Measurements from ENCODE around the gene NAA35. TPM values are rescaled to one million over a fixed set of nuclear protein-coding genes. Genes with fewer than 3 reads are reported as not detected.

The NAA35 gene
- total and polyA plus RNA-seq, 2 experiments from 2014 or later, result 29.2 to 31.6 TPM

- no peak overlapping the region for H3K4me2 ChIP-seq
- Mint-ChIP-seq H3K27me3 (ENCODE audit: insufficient read depth, low read depth, poor library complexity) (no peaks in the 10 kb centered on the region), H3K9me3 (no peaks in the 10 kb centered on the region), H3K27ac (no peak overlapping the region), H3K4me3 (no peak overlapping the region), H3K36me3 (ENCODE audit: low read depth) (no peaks in the 10 kb centered on the region), H3K4me1 (no peaks in the 10 kb centered on the region)
- no peaks in the 10 kb centered on the region for H3K79me2 ChIP-seq (replicated peaks; ENCODE audit: insufficient read depth)
- H3K4me1 ChIP-seq (ENCODE audit: insufficient read depth), result no peaks in the 10 kb centered on the region
- H4K20me1 ChIP-seq (replicated peaks; ENCODE audit: insufficient read depth), result no peaks in the 10 kb centered on the region
- H3F3A ChIP-seq (replicated peaks; ENCODE audit: low read depth), result no peaks in the 10 kb centered on the region
- no peak overlapping the region for H3K27ac ChIP-seq (ENCODE audit: low read depth)
- H3K27me3 ChIP-seq (ENCODE audit: insufficient read depth), result no peaks in the 10 kb centered on the region
- DNase-seq (ENCODE audit: low spot score), result no peak
- no peaks in the 10 kb centered on the region for H3K36me3 ChIP-seq (ENCODE audit: insufficient read depth)
- no peak overlapping the region for H3K4me3 ChIP-seq
- H3K9me2 ChIP-seq (ENCODE audit: insufficient read depth), result peaks cover 3% of the 10 kb centered on the region; the same call in 1 of the 2 replicates
- no peak for ATAC-seq
- TF ChIP-seq CTCF (conservative IDR thresholded peaks at IDR 0.05; ENCODE audit: low read depth in 2 of 2) (no peak), ZNF462 (CRISPR knock-in tag; IDR thresholded peaks at IDR 0.05) (no peak), EZH2 (IDR thresholded peaks at IDR 0.05; ENCODE audit: low read depth, unreplicated experiment) (no peak)
- H2AFZ ChIP-seq, result no peak overlapping the region
Measured at GRCh38 chr9:85905957-85906356, 35.0 kb upstream of the NAA35 start.

- Histone ChIP-seq H3K9me2 (ENCODE audit: insufficient read depth) (peaks cover 3% of the 10 kb centered on the region; the same call in 1 of the 2 replicates), H3K4me1 (ENCODE audit: insufficient read depth) (no peaks in the 10 kb centered on the region), H3K27me3 (ENCODE audit: insufficient read depth) (no peaks in the 10 kb centered on the region), H3F3A (replicated peaks; ENCODE audit: low read depth) (no peaks in the 10 kb centered on the region), H4K20me1 (replicated peaks; ENCODE audit: insufficient read depth) (no peaks in the 10 kb centered on the region), H3K27ac (ENCODE audit: low read depth) (no peak overlapping the region), H3K79me2 (replicated peaks; ENCODE audit: insufficient read depth) (no peaks in the 10 kb centered on the region), H3K36me3 (ENCODE audit: insufficient read depth) (no peaks in the 10 kb centered on the region), H3K4me3 (no peak overlapping the region), H2AFZ (no peak overlapping the region), H3K4me2 (no peak overlapping the region)
- DNase-seq (ENCODE audit: low spot score) (no peak), ATAC-seq (no peak)
- Mint-ChIP-seq H3K27ac (no peak overlapping the region), H3K4me1 (no peaks in the 10 kb centered on the region), H3K27me3 (ENCODE audit: insufficient read depth, low read depth, poor library complexity) (no peaks in the 10 kb centered on the region), H3K36me3 (ENCODE audit: low read depth) (no peaks in the 10 kb centered on the region), H3K9me3 (no peaks in the 10 kb centered on the region), H3K4me3 (no peak overlapping the region)
- TF ChIP-seq ZNF462 (CRISPR knock-in tag; IDR thresholded peaks at IDR 0.05) (no peak), ZNF114 (CRISPR knock-in tag; IDR thresholded peaks at IDR 0.05) (no peak)
Measured at GRCh38 chr9:85909390-85909789, 31.6 kb upstream of the NAA35 start.

Measured in GM23338 (cell line).